ENCODE measurements around the gene BEST2.

DNA sequence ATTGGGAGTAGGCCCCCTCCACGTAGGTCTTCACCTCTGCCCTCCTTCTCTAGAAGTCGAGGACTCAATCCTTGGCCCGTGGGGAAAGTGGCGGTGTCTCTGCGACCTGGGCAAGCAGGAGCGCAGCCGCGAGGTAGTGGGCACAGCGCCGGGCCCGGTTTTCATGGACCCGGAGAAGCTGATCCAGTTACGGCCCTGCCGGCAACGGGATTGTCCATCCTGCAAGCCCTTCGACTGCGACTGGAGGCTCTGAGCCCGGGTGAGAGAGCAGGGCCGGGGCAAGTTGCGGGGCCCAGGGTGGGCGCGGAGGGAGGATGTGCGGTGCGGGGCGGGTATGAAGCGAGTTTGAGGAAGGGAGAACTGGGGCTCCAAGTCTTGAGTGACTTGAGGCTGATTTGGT, 52.5 kb downstream of the BEST2 start:
- TF ChIP-seq, protein P1, sequence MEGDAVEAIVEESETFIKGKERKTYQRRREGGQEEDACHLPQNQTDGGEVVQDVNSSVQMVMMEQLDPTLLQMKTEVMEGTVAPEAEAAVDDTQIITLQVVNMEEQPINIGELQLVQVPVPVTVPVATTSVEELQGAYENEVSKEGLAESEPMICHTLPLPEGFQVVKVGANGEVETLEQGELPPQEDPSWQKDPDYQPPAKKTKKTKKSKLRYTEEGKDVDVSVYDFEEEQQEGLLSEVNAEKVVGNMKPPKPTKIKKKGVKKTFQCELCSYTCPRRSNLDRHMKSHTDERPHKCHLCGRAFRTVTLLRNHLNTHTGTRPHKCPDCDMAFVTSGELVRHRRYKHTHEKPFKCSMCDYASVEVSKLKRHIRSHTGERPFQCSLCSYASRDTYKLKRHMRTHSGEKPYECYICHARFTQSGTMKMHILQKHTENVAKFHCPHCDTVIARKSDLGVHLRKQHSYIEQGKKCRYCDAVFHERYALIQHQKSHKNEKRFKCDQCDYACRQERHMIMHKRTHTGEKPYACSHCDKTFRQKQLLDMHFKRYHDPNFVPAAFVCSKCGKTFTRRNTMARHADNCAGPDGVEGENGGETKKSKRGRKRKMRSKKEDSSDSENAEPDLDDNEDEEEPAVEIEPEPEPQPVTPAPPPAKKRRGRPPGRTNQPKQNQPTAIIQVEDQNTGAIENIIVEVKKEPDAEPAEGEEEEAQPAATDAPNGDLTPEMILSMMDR (IDR thresholded peaks at IDR 0.05) = no peak
- TF ChIP-seq POLR2A (IDR thresholded peaks at IDR 0.05) = no peak

Data from heart left ventricle (tissue), 13 donors.